Transverse colon (tissue), 4 donors: ENCODE data around the gene TIMM17A. TPM values are rescaled to one million over a fixed set of nuclear protein-coding genes. Genes with fewer than 3 reads are reported as not detected.

Source experiments
- DNase-seq: peaks from one replicate; pipeline ENCODE4 v3.0.0-alpha.2; 2019
- H3K27ac ChIP-seq, 4 donors: fragments of 200-600 bp; sonication (generic); 2 replicates each; pipeline ENCODE4 v1.5.1; 2016 to 2018; ENCODE audit warnings: inconsistent platforms in 4 of 4
- H3K27me3 ChIP-seq: fragments of 200-600 bp; sonication (generic); 2 replicates; pipeline ENCODE4 v1.5.1; 2017; ENCODE audit warnings: inconsistent platforms
- H3K36me3 ChIP-seq, 4 donors: fragments of 200-600 bp; sonication (generic); 2 replicates each; pipeline ENCODE4 v1.5.1; 2017 to 2019; ENCODE audit warnings: inconsistent platforms in 4 of 4
- H3K4me1 ChIP-seq, 4 donors: fragments of 200-600 bp; sonication (generic); 2 replicates each; pipeline ENCODE4 v1.5.1; 2017 to 2020; ENCODE audit warnings: inconsistent platforms in 4 of 4
- H3K4me3 ChIP-seq, 4 donors: fragments of 200-600 bp; sonication (generic); 1 replicate in 1 of 4; 2 replicates in 3 of 4; pipeline versions ENCODE4 v1.5.1 to v1.6.1; 2017 to 2019; ENCODE audit warnings: inconsistent platforms in 4 of 4
- H3K9me3 ChIP-seq, 2 donors: fragments of 200-600 bp; sonication (generic); 2 replicates each; pipeline ENCODE4 v1.5.1; 2017 to 2019; ENCODE audit warnings: inconsistent platforms in 2 of 2
- EP300 ChIP-seq: sonication (generic); formaldehyde crosslinking; IDR thresholded peaks from one replicate; pipeline ENCODE4 v1.6.1; 2017; ENCODE audit warnings: antibody characterized with exemption, low read depth
- POLR2A ChIP-seq: fragments of 450-650 bp; IDR thresholded peaks from one replicate; pipeline ENCODE4 v1.6.1; 2016; ENCODE audit warnings: antibody characterized with exemption, mild to moderate bottlenecking, moderate library complexity
- POLR2AphosphoS5 ChIP-seq, 3 donors: sonication (generic); formaldehyde crosslinking; IDR thresholded peaks; one replicate each; pipeline ENCODE4 v1.6.1; 2016; ENCODE audit warnings: antibody characterized with exemption in 3 of 3
- WGBS, 2 donors: methylation state at CpG; one replicate each; pipeline ENCODE4 v1.1.5; 2018; ENCODE audit warnings: low coverage in 1 of 2; 5-methylcytosine and 5-hydroxymethylcytosine counted together
- in situ Hi-C, 4 donors: fragments of 200-750 bp; cut with MboI; loops; one replicate each; pipeline versions ENCODE4 v1.15.0 to v1.15.1; 2017; ENCODE audit warnings: low sequenced_read_pairs in 3 of 4, low pct_ligation_motif_present in 1 of 4, low pct_unique_long_range_greater_than_20kb in 1 of 4
- intact Hi-C: fragments of 100-400 bp; cut with DNase I; formaldehyde crosslinking; loops from one replicate; pipeline ENCODE4 v1.15.1; 2023; ENCODE audit warnings: low total_unique reads
- total RNA-seq, 4 donors: library from RNA; depleted of rRNA; stranded (reverse); fragments of >200 nt; gene quantifications; one replicate each; pipeline ENCODE4 v1.1.0, GENCODE V29; 2016
- TF ChIP-seq, protein P1 (sequence below), 5 experiments: fragments of 200-600 bp in 3 of 5; fragments of 450-650 bp in 2 of 5; sonication (generic) in 3 of 5; IDR thresholded peaks; 1 replicate in 2 of 5; 2 replicates in 3 of 5; pipeline ENCODE4 v1.5.1; 2016 to 2017; ENCODE audit warnings: antibody characterized with exemption in 5 of 5, inconsistent platforms in 3 of 5, mild to moderate bottlenecking in 2 of 5, moderate library complexity in 1 of 5

The TIMM17A gene
- total RNA-seq, 4 donors from 2014 or later: 3.0 to 37.0 (median 33.7) TPM

- H3K36me3 ChIP-seq: peaks cover 0 to 20% (median 4%) of the 10 kb centered on the region in 4 donors
- WGBS, 2 donors: 42 to 48% methylated on average over 3 to 23 of the region's 24 CpGs
- in situ Hi-C loops (loop anchor here in 3 of 4 donors (10.0 kb wide), 1 partner anchor 104 kb away; no protein-coding TSS in a partner anchor), intact Hi-C loops (no loop called here)
- H3K9me3 ChIP-seq: no peaks in the 10 kb centered on the region
- H3K27ac ChIP-seq: peak within 1 kb of the TSS; percentile 91 to 94 (median 92)
- peak within 1 kb of the TSS; percentile 34 to 72 (median 54) for H3K4me3 ChIP-seq
- H3K27me3 ChIP-seq: no peaks in the 10 kb centered on the region
- peak; percentile 21 for TF ChIP-seq EP300
- peak; percentile 99 for TF ChIP-seq POLR2A
- TF ChIP-seq POLR2AphosphoS5 (IDR thresholded peaks at IDR 0.05): peak; percentile 87 to 99 (median 98)
- TF ChIP-seq, protein P1, sequence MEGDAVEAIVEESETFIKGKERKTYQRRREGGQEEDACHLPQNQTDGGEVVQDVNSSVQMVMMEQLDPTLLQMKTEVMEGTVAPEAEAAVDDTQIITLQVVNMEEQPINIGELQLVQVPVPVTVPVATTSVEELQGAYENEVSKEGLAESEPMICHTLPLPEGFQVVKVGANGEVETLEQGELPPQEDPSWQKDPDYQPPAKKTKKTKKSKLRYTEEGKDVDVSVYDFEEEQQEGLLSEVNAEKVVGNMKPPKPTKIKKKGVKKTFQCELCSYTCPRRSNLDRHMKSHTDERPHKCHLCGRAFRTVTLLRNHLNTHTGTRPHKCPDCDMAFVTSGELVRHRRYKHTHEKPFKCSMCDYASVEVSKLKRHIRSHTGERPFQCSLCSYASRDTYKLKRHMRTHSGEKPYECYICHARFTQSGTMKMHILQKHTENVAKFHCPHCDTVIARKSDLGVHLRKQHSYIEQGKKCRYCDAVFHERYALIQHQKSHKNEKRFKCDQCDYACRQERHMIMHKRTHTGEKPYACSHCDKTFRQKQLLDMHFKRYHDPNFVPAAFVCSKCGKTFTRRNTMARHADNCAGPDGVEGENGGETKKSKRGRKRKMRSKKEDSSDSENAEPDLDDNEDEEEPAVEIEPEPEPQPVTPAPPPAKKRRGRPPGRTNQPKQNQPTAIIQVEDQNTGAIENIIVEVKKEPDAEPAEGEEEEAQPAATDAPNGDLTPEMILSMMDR (IDR thresholded peaks at IDR 0.05): peak in 1 of 5 experiments; percentile 16
- H3K4me1 ChIP-seq: peaks cover 0 to 34% (median 24%) of the 10 kb centered on the region in 4 donors
- DNase-seq: peak; percentile 92
These were observed 55.1 kb downstream of the TIMM17A start, which contains the start of gene ELF3 for GRCh38 chr1:202010180-202011015. Gene ELF3, plus strand, starts transcription at chr1:202010587. Its CDS starts 550 bp downstream, at chr1:202011137.

DNA sequence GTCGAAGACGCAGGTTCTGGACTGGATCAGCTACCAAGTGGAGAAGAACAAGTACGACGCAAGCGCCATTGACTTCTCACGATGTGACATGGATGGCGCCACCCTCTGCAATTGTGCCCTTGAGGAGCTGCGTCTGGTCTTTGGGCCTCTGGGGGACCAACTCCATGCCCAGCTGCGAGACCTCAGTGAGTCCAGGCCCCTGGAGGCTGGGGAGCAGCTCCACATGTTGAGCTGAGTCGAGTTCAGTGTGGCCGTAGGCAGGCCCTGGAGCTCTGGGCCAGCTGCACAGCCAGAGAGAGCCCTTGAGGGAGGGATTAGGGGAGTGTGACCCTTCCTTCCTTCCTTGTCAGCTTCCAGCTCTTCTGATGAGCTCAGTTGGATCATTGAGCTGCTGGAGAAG, 56.7 kb downstream of the TIMM17A start:
- 32 to 40% methylated on average over 2 to 9 of the region's 11 CpGs for WGBS, 2 donors
- TF ChIP-seq POLR2AphosphoS5 (IDR thresholded peaks at IDR 0.05) (peak; percentile 45 to 80 (median 63)), POLR2A (no peak), EP300 (no peak)
- TF ChIP-seq, protein P1 (IDR thresholded peaks at IDR 0.05): no peak
- intact Hi-C loops: no loop called here
- DNase-seq: peak; percentile 38
- in situ Hi-C loops: loop anchor here in 3 of 4 donors (10.0 kb wide), 1 partner anchor 103 kb away; no protein-coding TSS in a partner anchor
- H3K9me3 ChIP-seq: no peaks in the 10 kb centered on the region
- no peaks in the 10 kb centered on the region for H3K27me3 ChIP-seq
- peaks cover 0 to 24% (median 2%) of the 10 kb centered on the region in 4 donors for H3K36me3 ChIP-seq
- peaks cover 0 to 33% (median 21%) of the 10 kb centered on the region in 4 donors for H3K4me1 ChIP-seq
- peak overlapping the region; percentile 34 to 72 (median 54) for H3K4me3 ChIP-seq
- H3K27ac ChIP-seq: peak overlapping the region; percentile 91 to 94 (median 92)

- WGBS, 2 donors: 62% methylated on average over 35 of the region's 35 CpGs; no CpG with 5 or more reads in 1 of the 2 donors
- intact Hi-C loops: no loop called here
These were observed 57.5 kb downstream of the TIMM17A start for GRCh38 chr1:202012544-202013478.

More at GRCh38 chr1:202012544-202013478, 57.5 kb downstream of the TIMM17A start:
- peaks cover 0 to 24% (median 12%) of the 10 kb centered on the region in 4 donors for H3K4me1 ChIP-seq
- H3K9me3 ChIP-seq: no peaks in the 10 kb centered on the region
- H3K27me3 ChIP-seq: no peaks in the 10 kb centered on the region
- in situ Hi-C loops: loop anchor here in 3 of 4 donors (10.0 kb wide), 1 partner anchor 102 kb away; no protein-coding TSS in a partner anchor
- H3K36me3 ChIP-seq: peaks cover 0 to 24% (median 2%) of the 10 kb centered on the region in 4 donors
- peak overlapping the region; percentile 91 to 94 (median 92) for H3K27ac ChIP-seq
- DNase-seq: peak; percentile 60
- TF ChIP-seq POLR2AphosphoS5 (IDR thresholded peaks at IDR 0.05) (peak in 2 of 3 donors; percentile 67 to 68), EP300 (no peak), POLR2A (peak; percentile 47)
- TF ChIP-seq, protein P1 (IDR thresholded peaks at IDR 0.05): peak in 1 of 5 experiments; percentile 23
- H3K4me3 ChIP-seq: peak overlapping the region; percentile 34 to 72 (median 54)
